ENCODE measurements around the gene GNL3L.
"Not testable (repeated sequence)": the region's sequence is repeated elsewhere in the genome, so short reads cannot be mapped to it uniquely, and the experiment has no call there.

DNA sequence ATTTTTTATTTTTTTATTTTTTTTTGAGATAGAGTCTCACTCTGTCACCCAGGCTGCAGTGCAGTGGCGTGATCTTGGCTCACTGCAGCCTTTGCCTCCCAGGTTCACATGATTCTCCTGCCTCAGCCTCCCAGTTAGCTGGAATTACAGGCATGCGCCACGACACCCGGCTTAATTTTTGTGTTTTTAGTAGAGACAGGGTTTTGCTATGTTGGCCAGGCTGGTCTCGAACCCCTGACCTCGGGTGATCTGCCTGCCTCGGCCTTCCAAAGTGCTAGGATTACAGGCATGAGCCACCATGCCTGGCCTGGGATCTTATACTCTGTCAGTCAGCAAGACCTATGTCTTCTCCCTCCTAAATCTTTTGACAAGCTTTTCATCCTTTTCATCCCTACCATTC is 25.0 kb downstream of the GNL3L start:
- TF ChIP-seq, protein P1, sequence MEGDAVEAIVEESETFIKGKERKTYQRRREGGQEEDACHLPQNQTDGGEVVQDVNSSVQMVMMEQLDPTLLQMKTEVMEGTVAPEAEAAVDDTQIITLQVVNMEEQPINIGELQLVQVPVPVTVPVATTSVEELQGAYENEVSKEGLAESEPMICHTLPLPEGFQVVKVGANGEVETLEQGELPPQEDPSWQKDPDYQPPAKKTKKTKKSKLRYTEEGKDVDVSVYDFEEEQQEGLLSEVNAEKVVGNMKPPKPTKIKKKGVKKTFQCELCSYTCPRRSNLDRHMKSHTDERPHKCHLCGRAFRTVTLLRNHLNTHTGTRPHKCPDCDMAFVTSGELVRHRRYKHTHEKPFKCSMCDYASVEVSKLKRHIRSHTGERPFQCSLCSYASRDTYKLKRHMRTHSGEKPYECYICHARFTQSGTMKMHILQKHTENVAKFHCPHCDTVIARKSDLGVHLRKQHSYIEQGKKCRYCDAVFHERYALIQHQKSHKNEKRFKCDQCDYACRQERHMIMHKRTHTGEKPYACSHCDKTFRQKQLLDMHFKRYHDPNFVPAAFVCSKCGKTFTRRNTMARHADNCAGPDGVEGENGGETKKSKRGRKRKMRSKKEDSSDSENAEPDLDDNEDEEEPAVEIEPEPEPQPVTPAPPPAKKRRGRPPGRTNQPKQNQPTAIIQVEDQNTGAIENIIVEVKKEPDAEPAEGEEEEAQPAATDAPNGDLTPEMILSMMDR (conservative IDR thresholded peaks at IDR 0.05; ENCODE audit: low read depth in 2 of 2) = not testable (repeated sequence)
- TF ChIP-seq, protein P2, sequence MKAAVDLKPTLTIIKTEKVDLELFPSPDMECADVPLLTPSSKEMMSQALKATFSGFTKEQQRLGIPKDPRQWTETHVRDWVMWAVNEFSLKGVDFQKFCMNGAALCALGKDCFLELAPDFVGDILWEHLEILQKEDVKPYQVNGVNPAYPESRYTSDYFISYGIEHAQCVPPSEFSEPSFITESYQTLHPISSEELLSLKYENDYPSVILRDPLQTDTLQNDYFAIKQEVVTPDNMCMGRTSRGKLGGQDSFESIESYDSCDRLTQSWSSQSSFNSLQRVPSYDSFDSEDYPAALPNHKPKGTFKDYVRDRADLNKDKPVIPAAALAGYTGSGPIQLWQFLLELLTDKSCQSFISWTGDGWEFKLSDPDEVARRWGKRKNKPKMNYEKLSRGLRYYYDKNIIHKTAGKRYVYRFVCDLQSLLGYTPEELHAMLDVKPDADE (IDR thresholded peaks at IDR 0.05) = not testable (repeated sequence)
- not testable (repeated sequence) for TF ChIP-seq ZNF331 (CRISPR knock-in tag; IDR thresholded peaks at IDR 0.05; ENCODE audit: low read depth); JUNB (IDR thresholded peaks at IDR 0.05; ENCODE audit: unreplicated experiment); EZH2 (IDR thresholded peaks at IDR 0.05; ENCODE audit: low read depth, unreplicated experiment); REST (IDR thresholded peaks at IDR 0.05; ENCODE audit: unreplicated experiment); ZNF114 (CRISPR knock-in tag; IDR thresholded peaks at IDR 0.05); POLR2AphosphoS5 (IDR thresholded peaks at IDR 0.05; ENCODE audit: low read depth)
